ENCODE data around the gene NLRC5. TPM values are rescaled to one million over a fixed set of nuclear protein-coding genes. Genes with fewer than 3 reads are reported as not detected.

NLRC5 gene
- polyA plus RNA-seq, 12 donors: 3.1 to 11.0 (median 4.8) TPM; not detected in 1

- no peak for DNase-seq
Measured at GRCh38 chr16:57024894-57025680, 35.7 kb downstream of the NLRC5 start.

- DNase-seq: no peak
Measured at GRCh38 chr16:57025941-57026777, 36.8 kb downstream of the NLRC5 start.

- DNase-seq: no peak
Measured at GRCh38 chr16:57026778-57027062, 37.4 kb downstream of the NLRC5 start.

GRCh38 chr16:57027067-57027466 lies 37.7 kb downstream of the NLRC5 start:
- no peak for DNase-seq

DNA sequence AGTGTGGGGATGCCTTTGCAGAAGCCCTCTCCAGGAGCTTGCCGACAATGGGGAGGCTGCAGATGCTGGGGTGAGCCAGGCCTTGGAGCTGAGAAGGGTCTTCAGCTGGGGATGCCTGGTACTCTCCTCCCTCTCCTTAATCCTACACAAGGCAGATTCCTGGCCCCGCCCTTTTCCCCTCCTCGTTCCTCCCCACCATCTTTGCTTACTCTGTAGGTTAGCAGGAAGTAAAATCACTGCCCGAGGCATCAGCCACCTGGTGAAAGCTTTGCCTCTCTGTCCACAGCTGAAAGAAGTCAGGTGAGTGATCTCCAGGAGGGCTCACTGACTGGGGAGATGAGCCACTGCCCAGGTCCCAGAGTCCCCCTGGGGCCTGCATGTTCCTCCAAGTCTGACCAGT lies 38.7 kb downstream of the NLRC5 start:
- no peak for DNase-seq

GRCh38 chr16:57029161-57030160 lies 40.1 kb downstream of the NLRC5 start:
- no peak for DNase-seq

- DNase-seq: no peak
Measured at GRCh38 chr16:57030346-57030902, 41.1 kb downstream of the NLRC5 start.

GRCh38 chr16:57031156-57031555 lies 41.8 kb downstream of the NLRC5 start:
- DNase-seq: no peak

- DNase-seq: no peak
Measured at GRCh38 chr16:57032346-57032745, 43.0 kb downstream of the NLRC5 start.

- DNase-seq: no peak
Measured at GRCh38 chr16:57032931-57033330, 43.6 kb downstream of the NLRC5 start.

DNA sequence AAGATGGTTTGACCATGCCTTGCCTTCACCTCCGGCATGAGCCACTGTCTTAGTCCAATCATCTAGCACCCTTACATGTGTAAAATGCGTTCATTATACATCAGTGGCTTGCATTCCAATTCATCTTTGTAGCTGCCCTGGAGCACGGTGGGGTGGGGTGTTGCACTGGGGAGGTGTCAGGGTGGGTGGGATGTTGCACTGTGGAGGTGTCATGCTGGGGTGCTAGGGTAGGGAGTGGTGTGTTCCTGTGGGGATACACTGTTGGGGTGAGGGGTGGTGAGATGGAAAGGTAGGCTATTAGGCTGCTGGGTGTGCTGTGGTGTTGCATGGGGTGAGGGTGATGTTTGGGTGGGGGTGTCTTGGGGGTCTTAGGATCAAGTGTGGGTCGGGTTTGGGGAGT lies 47.0 kb downstream of the NLRC5 start:
- DNase-seq: no peak

- no peak for DNase-seq
Measured at GRCh38 chr16:57036945-57037344, 47.6 kb downstream of the NLRC5 start.

DNA sequence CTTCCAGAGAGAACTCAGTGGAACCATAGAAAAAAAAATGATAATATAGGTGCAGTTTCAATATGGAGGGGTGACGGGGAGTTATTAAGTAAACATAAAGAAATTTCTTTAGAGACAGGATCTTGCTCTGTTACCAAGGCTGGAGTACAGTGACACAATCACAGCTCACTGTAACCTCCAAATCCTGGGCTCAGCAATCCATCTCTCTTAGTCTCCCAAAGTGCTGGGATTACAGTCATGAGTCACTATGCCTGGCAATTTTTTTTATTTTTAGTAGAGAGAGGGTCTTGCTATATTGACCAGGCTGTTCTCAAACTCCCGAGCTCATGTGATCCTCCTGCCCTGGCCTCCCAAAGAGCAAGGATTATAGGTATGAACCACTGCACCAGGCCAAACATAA lies 48.8 kb downstream of the NLRC5 start:
- DNase-seq: no peak

GRCh38 chr16:57039148-57039812 lies 49.9 kb downstream of the NLRC5 start:
- DNase-seq: no peak

DNA sequence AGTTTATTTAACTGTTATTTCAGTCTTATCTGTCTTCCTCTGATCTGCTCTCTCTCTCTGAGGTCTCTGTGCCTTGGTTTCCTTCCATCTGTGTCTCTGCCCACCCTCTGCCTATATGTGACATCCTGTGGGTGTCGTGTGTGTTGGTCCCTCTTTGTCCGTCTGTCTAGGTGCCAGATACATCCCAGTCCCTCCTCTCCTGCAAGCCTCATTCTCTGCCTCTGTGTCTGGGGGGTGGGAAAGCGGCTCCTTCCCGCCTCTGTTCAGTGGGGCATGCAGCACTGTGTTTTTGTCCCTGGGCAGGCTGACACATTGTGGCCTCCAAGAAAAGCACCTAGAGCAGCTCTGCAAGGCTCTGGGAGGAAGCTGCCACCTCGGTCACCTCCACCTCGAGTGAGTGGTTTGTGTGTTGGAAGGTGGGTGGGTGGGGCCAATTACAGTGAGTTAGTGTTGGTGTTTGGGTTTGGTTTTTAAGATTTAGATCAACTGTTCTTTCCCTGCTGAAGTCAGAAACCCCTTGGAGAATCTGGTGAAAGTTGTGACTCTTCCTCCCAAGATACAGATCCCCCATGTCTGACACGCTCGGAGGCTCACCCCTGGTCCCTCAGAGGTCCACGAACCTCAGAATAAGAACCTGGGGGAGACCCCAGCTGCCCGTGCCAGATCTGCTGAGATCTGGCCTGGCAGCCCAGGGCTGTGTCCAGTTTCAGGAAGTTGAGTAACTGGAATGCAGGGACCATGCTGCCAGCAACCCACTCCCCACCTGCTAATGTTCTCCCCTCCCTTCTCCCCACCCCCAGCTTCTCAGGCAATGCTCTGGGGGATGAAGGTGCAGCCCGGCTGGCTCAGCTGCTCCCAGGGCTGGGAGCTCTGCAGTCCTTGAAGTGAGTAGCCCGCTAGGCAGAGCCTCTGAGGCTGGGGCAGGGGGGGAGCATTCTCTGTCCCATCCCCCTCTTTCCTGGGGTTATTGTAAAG lies 52.1 kb downstream of the NLRC5 start:
- no peak for DNase-seq

DNA sequence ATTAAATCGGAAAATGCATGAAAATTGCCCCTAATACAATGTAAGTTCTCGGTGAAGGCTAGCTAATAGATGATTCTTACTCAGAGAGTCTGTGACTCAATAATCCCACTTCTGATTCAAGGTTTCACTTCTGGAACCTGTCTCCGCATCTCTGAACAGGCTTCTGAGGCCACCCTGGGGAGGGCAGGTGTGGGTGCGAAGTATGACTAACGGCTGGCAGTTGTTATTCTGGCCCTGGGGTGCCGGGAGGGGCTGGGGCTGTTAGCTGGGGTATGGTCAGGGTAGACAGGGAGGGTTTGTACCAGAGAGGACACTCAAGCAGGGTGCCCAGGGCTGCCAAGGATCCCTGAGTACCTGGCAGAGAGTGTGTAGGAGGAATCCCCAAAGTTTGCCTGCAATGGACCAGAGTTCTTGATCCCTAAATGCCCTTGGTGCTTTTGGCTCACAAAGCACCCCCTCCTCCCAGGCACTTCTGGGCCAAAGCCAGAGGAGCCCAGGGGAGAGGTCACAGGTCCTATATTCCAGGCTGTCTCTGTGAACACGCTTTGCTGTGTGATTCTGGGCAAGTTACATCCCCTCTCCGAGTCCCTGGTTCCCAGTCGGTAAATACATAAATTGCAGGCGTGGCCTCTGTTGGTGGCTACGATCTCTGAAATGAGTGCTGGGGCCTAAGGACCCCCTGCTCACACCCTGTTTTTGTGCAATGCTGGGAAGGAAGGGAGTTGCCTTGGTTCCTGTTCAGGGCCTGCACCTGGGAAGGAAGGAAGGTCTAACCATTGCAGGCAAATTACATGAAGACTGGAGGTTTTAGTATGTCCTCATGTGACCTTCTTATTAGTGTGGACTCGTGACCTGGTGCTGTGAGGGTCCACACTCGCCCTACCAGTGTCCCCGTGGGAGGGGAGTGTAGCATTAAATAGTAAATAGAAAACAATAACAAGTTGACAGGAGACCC lies 53.1 kb downstream of the NLRC5 start:
- no peak for DNase-seq

DNA sequence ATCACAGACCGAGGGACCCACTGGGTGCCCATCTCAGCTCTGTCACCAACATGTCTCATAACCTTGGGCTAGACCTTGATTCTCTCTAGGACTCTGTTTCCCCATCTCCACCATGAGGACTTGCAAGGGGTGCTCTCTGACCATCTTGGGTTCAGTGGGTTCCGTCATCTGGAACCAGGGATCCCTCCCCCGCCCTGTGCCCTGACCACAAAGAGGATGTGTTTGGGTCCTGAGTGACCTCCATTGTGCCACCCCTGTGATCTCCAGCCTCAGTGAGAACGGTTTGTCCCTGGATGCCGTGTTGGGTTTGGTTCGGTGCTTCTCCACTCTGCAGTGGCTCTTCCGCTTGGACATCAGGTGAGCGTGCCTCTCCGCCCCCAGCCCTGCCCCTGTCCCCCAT lies 53.9 kb downstream of the NLRC5 start:
- DNase-seq: no peak

- DNase-seq: no peak
Measured at GRCh38 chr16:57044931-57045693, 55.8 kb downstream of the NLRC5 start.

Data from muscle of arm (tissue), 12 donors.